Endodermal cell (in vitro differentiated cells): ENCODE measurements around the gene OASL. TPM values are rescaled to one million over a fixed set of nuclear protein-coding genes. Genes with fewer than 3 reads are reported as not detected.
"Not testable (repeated sequence)": the region's sequence is repeated elsewhere in the genome, so short reads cannot be mapped to it uniquely, and the experiment has no call there.

Experiments used
- DNase-seq: peaks from one replicate; pipeline ENCODE4 v3.0.0-alpha.2; 2017
- H3K27ac ChIP-seq: 2 replicates; pipeline ENCODE4 v1.5.1; 2013; ENCODE audit warnings: mild to moderate bottlenecking, low read depth, low read length, moderate library complexity
- H3K27me3 ChIP-seq: 2 replicates; pipeline ENCODE4 v1.6.1; 2013; ENCODE audit warnings: mild to moderate bottlenecking, low read length, moderate library complexity; ENCODE audit not compliant: insufficient read depth, control insufficient read depth, poor library complexity, severe bottlenecking
- H3K36me3 ChIP-seq: 2 replicates; pipeline ENCODE4 v1.7.0; 2013; ENCODE audit warnings: mild to moderate bottlenecking, low read length, moderate library complexity; ENCODE audit not compliant: control insufficient read depth, insufficient read depth
- H3K4me1 ChIP-seq: one replicate; pipeline ENCODE4 v1.7.0; 2013; ENCODE audit warnings: low read length; ENCODE audit not compliant: control insufficient read depth, insufficient read depth
- H3K4me3 ChIP-seq: 2 replicates; pipeline ENCODE4 v1.5.1; 2013; ENCODE audit warnings: mild to moderate bottlenecking, low read length, moderate library complexity
- H3K9ac ChIP-seq: 2 replicates; pipeline ENCODE4 v1.6.1; 2013; ENCODE audit warnings: mild to moderate bottlenecking, low read length, moderate library complexity; ENCODE audit not compliant: poor library complexity, severe bottlenecking; ENCODE audit errors: extremely low read depth
- H3K9me3 ChIP-seq: 2 replicates; pipeline ENCODE4 v1.6.1; 2013; ENCODE audit warnings: mild to moderate bottlenecking, low read length, moderate library complexity; ENCODE audit not compliant: control insufficient read depth
- H3K27ac Mint-ChIP-seq: 2 replicates; pipeline ENCODE4 v1.8.0; 2020; ENCODE audit warnings: mixed read lengths
- H3K27me3 Mint-ChIP-seq: 2 replicates; pipeline ENCODE4 v1.8.0; 2021; ENCODE audit warnings: mild to moderate bottlenecking, mixed read lengths; ENCODE audit not compliant: insufficient read depth
- H3K36me3 Mint-ChIP-seq: 2 replicates; pipeline ENCODE4 v1.8.0; 2020; ENCODE audit warnings: low read depth, mixed read lengths
- H3K4me1 Mint-ChIP-seq: 2 replicates; pipeline ENCODE4 v1.8.0; 2020; ENCODE audit warnings: mixed read lengths
- H3K4me3 Mint-ChIP-seq: 2 replicates; pipeline ENCODE4 v1.8.0; 2020; ENCODE audit warnings: mild to moderate bottlenecking, moderate library complexity, mixed read lengths
- H3K9me3 Mint-ChIP-seq: 2 replicates; pipeline ENCODE4 v1.8.0; 2020; ENCODE audit warnings: mild to moderate bottlenecking, mixed read lengths
- WGBS, 2 experiments: methylation state at CpG; one replicate each; pipeline versions ENCODE4 v1.1.5 to v1.1.7; 2013; ENCODE audit warnings: missing lambda C conversion rate in 2 of 2, mixed read lengths in 1 of 2; ENCODE audit not compliant: insufficient coverage in 1 of 2, insufficient read length in 1 of 2; 5-methylcytosine and 5-hydroxymethylcytosine counted together
- total RNA-seq, 2 donors: library from RNA; stranded (reverse); fragmentation: NEBNext Ultra II Directional in 1 of 2; extraction: Animal tissue kit (Norgen Biotek cat#: 25700) in 1 of 2; gene quantifications; 2 replicates in 1 of 2; 3 replicates in 1 of 2; pipeline ENCODE4 v1.2.1, GENCODE V29; 2021
- TF ChIP-seq, protein P1 (sequence below): fragments of 200-600 bp; sonication (generic); conservative IDR thresholded peaks from 2 replicates; pipeline ENCODE4 v1.5.0; 2021; ENCODE audit warnings: antibody characterized with exemption, mild to moderate bottlenecking

The OASL gene
- total RNA-seq, 2 donors from 2014 or later = not detected

DNA sequence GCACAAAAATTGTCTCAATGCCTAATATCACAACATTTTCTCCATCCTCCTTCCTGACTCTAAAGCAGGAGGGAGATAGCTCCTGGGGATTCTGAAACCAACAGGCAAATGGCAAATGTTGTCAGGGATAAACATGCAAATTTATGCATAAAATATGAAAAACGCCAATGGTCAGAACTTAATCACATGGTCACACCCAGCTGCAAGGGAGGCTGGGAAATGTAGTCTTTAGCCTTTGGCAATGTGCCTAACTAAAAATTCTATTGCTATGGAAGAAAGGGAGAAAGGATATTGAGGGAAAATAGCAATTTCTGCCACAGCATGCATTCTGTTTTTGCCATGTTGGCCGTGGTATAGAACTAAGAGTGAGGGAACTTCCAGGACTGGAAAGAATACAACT, 11.7 kb upstream of the OASL start:
- Histone ChIP-seq H3K4me1 (no peaks in the 10 kb centered on the region), H3K27me3 (no peaks in the 10 kb centered on the region), H3K9me3 (no peaks in the 10 kb centered on the region), H3K36me3 (no peaks in the 10 kb centered on the region), H3K9ac (no peak overlapping the region), H3K27ac (no peak overlapping the region), H3K4me3 (no peak overlapping the region)
- WGBS, 2 experiments = 85 to 91% methylated on average over 1 to 2 of the region's 2 CpGs
- no peaks in the 10 kb centered on the region for H3K4me1 Mint-ChIP-seq
- H3K9me3 Mint-ChIP-seq = no peaks in the 10 kb centered on the region
- DNase-seq = peak; percentile 46
- no peaks in the 10 kb centered on the region for H3K36me3 Mint-ChIP-seq
- peaks cover 4% of the 10 kb centered on the region for H3K27me3 Mint-ChIP-seq
- no peak overlapping the region for H3K27ac Mint-ChIP-seq
- TF ChIP-seq, protein P1, sequence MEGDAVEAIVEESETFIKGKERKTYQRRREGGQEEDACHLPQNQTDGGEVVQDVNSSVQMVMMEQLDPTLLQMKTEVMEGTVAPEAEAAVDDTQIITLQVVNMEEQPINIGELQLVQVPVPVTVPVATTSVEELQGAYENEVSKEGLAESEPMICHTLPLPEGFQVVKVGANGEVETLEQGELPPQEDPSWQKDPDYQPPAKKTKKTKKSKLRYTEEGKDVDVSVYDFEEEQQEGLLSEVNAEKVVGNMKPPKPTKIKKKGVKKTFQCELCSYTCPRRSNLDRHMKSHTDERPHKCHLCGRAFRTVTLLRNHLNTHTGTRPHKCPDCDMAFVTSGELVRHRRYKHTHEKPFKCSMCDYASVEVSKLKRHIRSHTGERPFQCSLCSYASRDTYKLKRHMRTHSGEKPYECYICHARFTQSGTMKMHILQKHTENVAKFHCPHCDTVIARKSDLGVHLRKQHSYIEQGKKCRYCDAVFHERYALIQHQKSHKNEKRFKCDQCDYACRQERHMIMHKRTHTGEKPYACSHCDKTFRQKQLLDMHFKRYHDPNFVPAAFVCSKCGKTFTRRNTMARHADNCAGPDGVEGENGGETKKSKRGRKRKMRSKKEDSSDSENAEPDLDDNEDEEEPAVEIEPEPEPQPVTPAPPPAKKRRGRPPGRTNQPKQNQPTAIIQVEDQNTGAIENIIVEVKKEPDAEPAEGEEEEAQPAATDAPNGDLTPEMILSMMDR = no peak
- no peak overlapping the region for H3K4me3 Mint-ChIP-seq

DNA sequence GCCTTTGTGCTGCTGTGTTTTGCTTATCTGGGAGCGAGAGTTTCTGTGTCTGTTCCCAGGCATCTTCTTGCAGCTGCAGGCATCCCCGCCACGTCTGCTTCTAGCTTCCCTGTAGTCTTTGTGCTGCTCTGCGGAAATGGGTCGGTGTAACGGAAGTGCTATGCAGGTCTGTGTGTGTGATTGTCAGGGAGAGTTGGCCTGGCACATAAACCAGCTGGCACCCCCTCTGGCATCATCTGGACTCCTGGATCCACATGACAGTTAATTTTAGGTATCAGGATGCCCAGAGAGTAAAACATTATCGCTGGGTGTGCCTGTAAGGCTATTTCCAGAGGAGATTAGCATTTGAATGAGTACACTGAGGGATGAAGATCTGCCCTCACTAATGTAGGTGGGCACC, 9.4 kb upstream of the OASL start:
- DNase-seq = no peak
- Mint-ChIP-seq H3K4me1 (no peaks in the 10 kb centered on the region), H3K36me3 (no peaks in the 10 kb centered on the region), H3K27me3 (peaks cover 21% of the 10 kb centered on the region), H3K4me3 (no peak overlapping the region), H3K9me3 (no peaks in the 10 kb centered on the region), H3K27ac (no peak overlapping the region)
- Histone ChIP-seq H3K9me3 (no peaks in the 10 kb centered on the region), H3K27me3 (no peaks in the 10 kb centered on the region), H3K27ac (no peak overlapping the region), H3K4me3 (no peak overlapping the region), H3K4me1 (no peaks in the 10 kb centered on the region), H3K9ac (no peak overlapping the region), H3K36me3 (no peaks in the 10 kb centered on the region)
- TF ChIP-seq, protein P1 = no peak
- WGBS, 2 experiments = 81 to 88% methylated on average over 4 to 7 of the region's 7 CpGs

DNA sequence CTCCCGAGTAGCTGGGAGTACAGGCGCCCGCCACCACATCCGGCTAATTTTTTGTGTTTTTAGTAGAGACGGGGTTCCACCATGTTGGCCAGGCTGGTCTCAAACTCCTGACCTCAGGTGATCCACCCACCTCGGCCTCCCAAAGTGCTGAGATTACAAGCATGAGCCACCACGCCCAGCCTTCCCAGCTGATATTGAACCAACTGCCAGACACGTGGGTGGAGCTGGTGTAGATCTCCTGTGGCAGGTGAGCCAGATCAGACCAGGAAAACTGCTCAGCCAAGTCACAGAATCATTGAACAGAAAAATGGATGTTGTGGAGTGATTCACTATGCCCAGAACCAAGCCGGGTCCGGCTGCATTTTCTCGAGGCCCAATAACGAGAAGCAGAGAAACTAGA, 8.4 kb upstream of the OASL start:
- not testable (repeated sequence) for H3K4me3 Mint-ChIP-seq, H3K4me1 ChIP-seq, H3K36me3 ChIP-seq, H3K9ac ChIP-seq, H3K4me1 Mint-ChIP-seq, H3K27me3 ChIP-seq, H3K36me3 Mint-ChIP-seq, DNase-seq, H3K9me3 Mint-ChIP-seq, H3K27ac Mint-ChIP-seq, H3K4me3 ChIP-seq, H3K27ac ChIP-seq, H3K9me3 ChIP-seq
- WGBS, 2 experiments = 94 to 100% methylated on average over 5 to 12 of the region's 12 CpGs
- peaks cover 29% of the 10 kb centered on the region for H3K27me3 Mint-ChIP-seq

DNA sequence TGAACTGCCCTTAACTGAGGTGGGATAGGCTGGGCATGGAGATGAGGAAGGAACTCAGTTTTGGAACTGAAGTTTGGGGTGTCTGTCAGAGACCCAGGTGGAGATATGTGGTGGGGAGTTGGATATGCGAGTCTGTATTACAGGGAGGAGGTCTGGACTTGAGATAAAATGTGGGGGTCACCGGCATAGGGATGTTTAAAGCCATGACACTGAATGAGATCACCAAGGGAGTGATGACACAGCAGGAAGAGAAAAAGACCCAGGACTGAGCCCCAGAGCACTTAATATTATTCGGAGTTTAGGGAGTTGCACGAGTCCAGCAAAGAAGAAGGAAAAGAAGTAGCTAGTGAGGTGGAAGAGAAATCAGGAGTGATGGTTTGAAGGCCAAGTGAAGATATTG, 4.0 kb upstream of the OASL start:
- H3K27me3 Mint-ChIP-seq = peaks cover 32% of the 10 kb centered on the region
- no peaks in the 10 kb centered on the region for H3K9me3 ChIP-seq
- H3K36me3 Mint-ChIP-seq = no peaks in the 10 kb centered on the region
- H3K4me1 ChIP-seq = no peaks in the 10 kb centered on the region
- 89 to 98% methylated on average over 4 of the region's 4 CpGs for WGBS, 2 experiments
- no peak for DNase-seq
- no peak overlapping the region for H3K4me3 ChIP-seq
- no peak overlapping the region for H3K4me3 Mint-ChIP-seq
- TF ChIP-seq, protein P1 = no peak
- peaks cover 4% of the 10 kb centered on the region for H3K27me3 ChIP-seq
- no peak overlapping the region for H3K27ac Mint-ChIP-seq
- H3K27ac ChIP-seq = no peak overlapping the region
- no peak overlapping the region for H3K9ac ChIP-seq
- no peaks in the 10 kb centered on the region for H3K9me3 Mint-ChIP-seq
- H3K4me1 Mint-ChIP-seq = no peaks in the 10 kb centered on the region
- no peaks in the 10 kb centered on the region for H3K36me3 ChIP-seq
